Hematopoietic multipotent progenitor cell treated with erythropoietin and hydrocortisone succinate and interleukin-3 and kit ligand, for 8 days (in vitro differentiated cells): ENCODE data around the gene ALAS2.
A peak's percentile ranks its signal among the peaks of the same experiment; 100 is the strongest.
"Not testable (repeated sequence)": the region's sequence is repeated elsewhere in the genome, so short reads cannot be mapped to it uniquely, and the experiment has no call there.

Source experiments
- DNase-seq: peaks from one replicate; pipeline ENCODE4 v3.0.0-alpha.2; 2015

ALAS2 gene, protein sequence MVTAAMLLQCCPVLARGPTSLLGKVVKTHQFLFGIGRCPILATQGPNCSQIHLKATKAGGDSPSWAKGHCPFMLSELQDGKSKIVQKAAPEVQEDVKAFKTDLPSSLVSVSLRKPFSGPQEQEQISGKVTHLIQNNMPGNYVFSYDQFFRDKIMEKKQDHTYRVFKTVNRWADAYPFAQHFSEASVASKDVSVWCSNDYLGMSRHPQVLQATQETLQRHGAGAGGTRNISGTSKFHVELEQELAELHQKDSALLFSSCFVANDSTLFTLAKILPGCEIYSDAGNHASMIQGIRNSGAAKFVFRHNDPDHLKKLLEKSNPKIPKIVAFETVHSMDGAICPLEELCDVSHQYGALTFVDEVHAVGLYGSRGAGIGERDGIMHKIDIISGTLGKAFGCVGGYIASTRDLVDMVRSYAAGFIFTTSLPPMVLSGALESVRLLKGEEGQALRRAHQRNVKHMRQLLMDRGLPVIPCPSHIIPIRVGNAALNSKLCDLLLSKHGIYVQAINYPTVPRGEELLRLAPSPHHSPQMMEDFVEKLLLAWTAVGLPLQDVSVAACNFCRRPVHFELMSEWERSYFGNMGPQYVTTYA

GRCh38 chrX:55030271-55031205 lies at the start of gene ALAS2:
Gene ALAS2 (minus strand): TSS chrX:55030977. CDS start chrX:55026000, 4,977 bp downstream.
- peak; percentile 72 for DNase-seq

- DNase-seq = no peak
These were observed 44.2 kb upstream of the ALAS2 start, which contains the start of gene PAGE2B for GRCh38 chrX:55074851-55075467. Gene PAGE2B (plus strand): TSS chrX:55075030. CDS start chrX:55076042, 1,012 bp downstream.

DNA sequence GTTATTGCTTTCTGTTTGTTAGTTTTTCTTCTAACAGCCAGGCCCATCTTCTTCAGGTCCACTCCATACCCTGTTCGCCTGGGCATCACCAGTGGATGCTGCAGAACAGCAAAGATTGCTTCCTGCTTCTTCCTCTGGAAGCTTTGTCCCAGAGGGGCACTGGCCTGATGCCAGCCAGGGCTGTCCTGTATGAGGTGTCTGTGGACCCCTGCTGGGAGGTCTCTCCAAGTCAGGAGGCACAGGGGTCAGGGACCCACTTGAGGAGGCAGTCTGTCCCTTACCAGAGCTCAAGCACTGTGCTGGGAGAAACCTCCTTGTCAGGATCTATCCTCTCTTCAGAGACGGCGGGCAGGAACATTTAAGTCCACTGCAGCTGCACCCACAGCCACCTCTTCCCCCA lies 41.5 kb upstream of the ALAS2 start:
- no peak for DNase-seq

- not testable (repeated sequence) for DNase-seq
These were observed 36.4 kb upstream of the ALAS2 start for GRCh38 chrX:55067180-55067579.

GRCh38 chrX:55057675-55058249 lies 27.0 kb upstream of the ALAS2 start:
- DNase-seq = peak; percentile 69

GRCh38 chrX:55056820-55057674 lies 26.3 kb upstream of the ALAS2 start:
- peak; percentile 21 for DNase-seq

GRCh38 chrX:55050599-55050998 lies 19.8 kb upstream of the ALAS2 start:
- not testable (repeated sequence) for DNase-seq

DNA sequence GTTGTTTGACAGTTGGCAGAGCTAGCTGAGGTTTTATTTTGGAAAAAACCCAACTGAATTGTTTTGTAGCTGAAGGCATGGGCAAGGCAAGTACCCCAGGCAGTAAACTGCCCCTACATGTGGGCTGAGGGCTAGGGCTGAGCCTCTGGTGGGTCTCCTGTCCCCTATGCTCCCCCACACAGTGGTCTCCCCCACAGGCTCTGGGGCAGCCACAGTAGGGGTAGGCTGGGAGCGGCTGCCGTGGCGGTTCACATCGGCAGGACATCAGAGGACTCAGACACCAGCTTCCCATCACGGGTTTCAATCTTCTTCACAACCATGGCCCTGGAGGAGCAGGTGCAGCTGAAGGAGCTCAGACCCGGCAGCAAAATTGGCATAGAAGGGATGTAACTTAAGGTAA lies 10.7 kb upstream of the ALAS2 start:
- no peak for DNase-seq

- no peak for DNase-seq
These were observed 8.7 kb upstream of the ALAS2 start for GRCh38 chrX:55039471-55039870.

- no peak for DNase-seq
These were observed 2.7 kb upstream of the ALAS2 start for GRCh38 chrX:55033429-55033828.

GRCh38 chrX:55029291-55029690 lies 1.5 kb downstream of the ALAS2 start:
- DNase-seq = peak; percentile 26

GRCh38 chrX:55028611-55029010 lies 2.2 kb downstream of the ALAS2 start:
- peak; percentile 49 for DNase-seq

- DNase-seq = peak; percentile 95
These were observed 2.7 kb downstream of the ALAS2 start for GRCh38 chrX:55028040-55028439.

GRCh38 chrX:55026840-55027239 lies 3.9 kb downstream of the ALAS2 start:
- no peak for DNase-seq

DNA sequence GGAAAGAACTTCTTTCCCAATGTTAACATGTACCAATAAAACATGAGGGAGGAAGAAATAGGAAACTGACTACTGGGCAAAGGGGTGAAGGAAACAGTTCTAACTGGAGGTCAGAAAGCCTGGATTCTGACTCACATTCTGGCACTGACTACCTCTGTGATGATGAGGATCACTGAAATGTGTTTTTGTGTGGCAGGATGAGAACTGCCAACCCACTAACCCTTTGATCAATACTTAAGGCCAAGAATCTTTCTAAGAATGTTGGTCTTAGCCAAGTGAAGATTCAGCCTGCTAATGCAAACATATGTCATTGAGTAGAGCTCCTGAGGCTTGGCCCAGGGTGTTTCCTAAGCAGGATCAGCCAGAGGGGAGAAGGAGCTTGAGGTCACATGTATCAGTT lies 4.6 kb downstream of the ALAS2 start:
- no peak for DNase-seq

GRCh38 chrX:55014897-55015299 lies 15.9 kb downstream of the ALAS2 start:
- peak; percentile 97 for DNase-seq

- peak; percentile 37 for DNase-seq
These were observed 19.5 kb downstream of the ALAS2 start for GRCh38 chrX:55011294-55011693.

GRCh38 chrX:55008571-55009358 lies 22.0 kb downstream of the ALAS2 start:
- DNase-seq = no peak

GRCh38 chrX:55007656-55008055 lies 23.1 kb downstream of the ALAS2 start:
- no peak for DNase-seq

DNA sequence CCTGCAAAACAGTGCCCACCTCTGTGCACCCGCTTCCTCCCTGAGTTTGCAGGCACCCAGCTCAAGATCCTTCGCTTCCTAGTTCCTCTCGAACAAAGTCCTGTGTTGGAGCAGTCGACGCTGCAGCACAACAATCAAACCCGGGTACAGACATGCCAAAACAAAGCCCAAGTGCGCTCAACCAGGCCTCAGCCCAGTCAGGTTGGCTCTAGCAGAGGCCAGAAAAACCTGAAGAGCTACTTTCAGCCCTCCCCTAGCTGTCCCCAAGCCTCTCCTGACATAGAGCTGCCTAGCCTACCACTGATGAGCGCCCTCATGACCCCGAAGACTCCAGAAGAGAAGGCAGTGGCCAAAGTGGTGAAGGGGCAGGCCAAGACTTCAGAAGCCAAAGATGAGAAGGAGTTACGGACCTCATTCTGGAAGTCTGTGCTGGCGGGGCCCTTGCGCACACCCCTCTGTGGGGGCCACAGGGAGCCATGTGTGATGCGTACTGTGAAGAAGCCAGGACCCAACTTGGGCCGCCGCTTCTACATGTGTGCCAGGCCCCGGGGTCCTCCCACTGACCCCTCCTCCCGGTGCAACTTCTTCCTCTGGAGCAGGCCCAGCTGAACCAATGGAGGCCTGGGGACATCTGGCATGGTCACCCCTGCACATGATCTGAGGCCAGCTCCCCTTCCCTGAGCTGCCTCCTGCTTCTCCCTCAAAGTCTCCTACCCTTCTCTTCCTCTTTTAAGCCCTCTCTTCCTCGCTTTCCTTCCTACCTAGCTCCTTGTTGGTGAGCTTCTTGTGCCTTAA lies 23.8 kb downstream of the ALAS2 start:
- no peak for DNase-seq
